ENCODE results near the gene LAPTM4A.
"Not testable (repeated sequence)": the region's sequence is repeated elsewhere in the genome, so short reads cannot be mapped to it uniquely, and the experiment has no call there.

LAPTM4A gene

DNA sequence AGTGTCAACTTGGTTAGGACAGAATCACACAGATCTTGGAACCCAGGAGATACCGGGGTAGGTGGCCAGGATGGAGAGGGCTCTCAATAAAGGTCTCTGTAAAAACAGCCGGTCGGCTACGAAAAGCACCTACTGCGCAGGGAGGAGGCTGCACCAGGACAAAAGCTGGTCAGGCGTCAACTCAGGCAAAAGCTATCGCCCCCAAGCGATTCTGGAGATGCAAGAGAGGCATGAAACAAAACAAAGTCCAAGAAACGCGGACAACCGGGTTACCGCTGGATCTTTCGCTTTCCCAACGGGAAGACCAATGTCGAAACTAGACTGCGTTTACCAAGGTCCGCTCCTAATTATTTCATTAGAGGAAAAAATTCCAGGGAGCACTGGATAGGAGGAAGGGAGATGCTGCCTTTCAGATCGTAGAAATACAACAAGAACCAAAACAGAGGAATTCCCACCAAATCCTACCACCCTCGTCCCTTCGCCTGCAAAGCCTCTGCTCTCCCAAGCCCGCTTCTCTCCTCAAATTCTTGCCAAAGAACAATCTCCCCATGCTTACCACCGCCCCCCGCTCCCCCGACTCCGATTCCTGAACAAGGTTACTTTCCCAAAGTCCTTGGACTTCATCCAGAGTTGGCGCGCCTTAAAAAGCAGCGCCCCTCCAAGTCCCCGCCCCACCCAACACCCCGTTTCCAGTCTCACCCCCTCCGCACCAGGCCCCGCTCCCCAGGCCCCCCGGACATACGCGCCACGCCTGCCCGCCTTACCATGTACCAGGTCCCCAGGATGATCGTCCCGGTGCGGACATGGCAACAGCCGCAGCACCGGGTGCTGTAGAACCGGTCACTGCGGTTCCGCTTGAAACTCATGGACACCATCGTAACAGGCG lies 539 bp downstream of the LAPTM4A start:
- no peak for DNase-seq (ENCODE audit: low read depth)

DNA sequence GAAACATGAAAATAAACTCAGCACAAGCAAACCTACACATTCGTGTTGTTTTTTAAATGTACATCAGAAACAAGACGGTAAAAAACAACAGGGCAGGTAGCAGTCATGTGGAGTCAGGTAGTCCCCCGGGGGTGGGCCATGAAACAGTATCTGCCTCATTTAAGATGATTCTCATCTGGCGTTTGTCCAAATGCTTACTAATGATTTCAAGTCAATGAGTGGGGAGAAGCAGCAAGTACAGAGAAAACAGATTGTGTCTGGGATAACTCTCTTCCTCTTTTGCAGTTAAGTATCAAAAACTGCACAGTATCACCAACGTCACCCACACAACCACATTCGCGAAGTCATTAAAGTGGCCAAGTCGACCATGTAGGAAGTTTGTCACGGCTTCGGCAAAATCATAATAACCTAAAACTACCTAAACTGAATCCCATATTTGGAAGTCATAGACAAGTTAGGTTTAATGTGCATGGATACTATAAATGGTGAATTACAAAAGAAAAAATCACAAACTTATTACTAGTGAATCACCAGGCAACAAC lies 1.3 kb downstream of the LAPTM4A start:
- DNase-seq (ENCODE audit: low read depth), result no peak

DNA sequence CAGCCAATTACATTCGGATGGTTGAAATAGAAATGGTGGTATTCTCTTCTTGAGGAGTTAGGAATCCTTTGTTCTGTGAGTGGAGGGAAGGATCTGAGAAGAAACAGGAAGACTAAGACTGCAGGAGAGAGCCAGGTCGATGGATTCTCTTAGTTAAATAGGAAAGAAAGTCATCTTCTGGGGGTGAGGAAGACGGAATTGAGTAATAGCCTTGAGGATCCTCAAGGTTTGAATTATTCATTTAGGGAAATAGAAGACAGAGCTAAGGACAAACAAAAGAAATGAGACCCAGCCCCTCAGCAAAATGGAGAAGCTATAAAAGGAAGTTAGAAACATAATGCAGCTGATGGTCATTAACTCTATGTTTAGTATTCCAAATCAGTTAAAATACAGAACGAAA lies 1.8 kb downstream of the LAPTM4A start:
- DNase-seq (ENCODE audit: low read depth), result no peak

DNA sequence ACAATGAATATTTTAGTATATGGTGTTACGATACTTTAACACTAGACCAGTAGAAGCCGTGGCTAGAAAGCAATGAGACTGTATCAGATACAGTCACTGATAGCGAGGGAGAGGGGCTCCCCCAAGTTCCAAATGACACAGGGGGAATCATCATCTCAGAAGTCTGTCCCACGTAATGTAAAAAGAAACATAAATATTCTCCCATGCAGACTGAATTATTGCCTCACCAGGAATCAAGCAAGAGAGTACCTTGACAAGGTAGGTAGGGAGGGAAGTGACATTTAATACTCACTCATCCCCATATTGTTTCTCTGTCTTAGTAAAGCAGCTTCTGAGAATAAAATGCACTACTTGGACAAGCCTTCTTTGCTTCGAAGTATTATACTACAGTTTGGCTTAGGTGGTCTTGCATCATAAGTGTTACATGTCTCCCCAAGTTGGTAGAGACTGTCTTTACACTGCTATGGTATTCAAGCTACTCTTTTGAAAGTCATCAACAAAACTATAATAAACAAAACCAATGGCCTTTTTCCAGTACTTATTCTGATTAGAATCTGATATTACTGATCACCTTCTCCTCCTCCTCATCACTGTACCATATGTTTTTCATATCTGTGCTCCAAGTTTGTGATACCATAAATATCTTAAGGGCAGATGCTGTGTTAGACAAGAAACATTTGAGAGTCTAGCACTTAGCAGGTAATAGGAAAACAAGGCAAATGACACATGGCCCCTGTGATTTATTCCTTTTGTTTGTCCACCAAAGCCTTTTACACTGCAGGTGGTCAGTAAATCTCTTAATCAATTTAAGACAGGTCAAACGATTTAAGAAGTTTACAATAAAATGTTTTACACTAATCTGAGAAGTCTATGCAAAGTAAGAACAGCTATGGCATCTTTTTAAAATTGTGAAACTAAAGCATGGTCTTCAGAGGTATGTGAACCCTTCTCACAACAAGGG lies 2.7 kb downstream of the LAPTM4A start:
- no peak for DNase-seq (ENCODE audit: low read depth)

DNA sequence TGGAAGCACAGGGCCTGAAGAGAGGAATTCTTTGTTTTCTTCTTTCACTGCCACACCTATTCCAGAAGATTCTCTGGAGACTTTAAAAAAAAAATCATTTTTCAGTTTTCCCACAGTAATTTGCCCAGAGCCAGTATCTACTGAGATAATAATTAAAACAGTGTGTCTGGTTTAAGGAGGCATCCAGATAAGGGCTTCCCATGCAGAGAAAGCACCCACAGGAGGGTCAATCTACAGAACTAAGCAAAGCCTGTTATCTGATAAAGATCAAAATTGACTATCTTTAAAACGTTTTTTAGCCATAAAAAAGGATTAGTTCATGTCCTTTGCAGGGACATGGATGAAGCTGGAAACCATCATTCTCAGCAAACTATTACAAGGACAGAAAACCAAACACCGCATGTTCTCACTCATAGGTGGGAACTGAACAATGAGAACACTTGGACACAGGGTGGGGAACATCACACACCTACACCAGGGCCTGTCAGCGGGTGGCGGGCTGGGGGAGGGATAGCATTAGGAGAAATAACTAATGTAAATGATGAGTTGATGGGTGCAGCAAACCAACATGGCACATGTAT lies 5.6 kb downstream of the LAPTM4A start:
- DNase-seq (ENCODE audit: low read depth), result not testable (repeated sequence)

DNA sequence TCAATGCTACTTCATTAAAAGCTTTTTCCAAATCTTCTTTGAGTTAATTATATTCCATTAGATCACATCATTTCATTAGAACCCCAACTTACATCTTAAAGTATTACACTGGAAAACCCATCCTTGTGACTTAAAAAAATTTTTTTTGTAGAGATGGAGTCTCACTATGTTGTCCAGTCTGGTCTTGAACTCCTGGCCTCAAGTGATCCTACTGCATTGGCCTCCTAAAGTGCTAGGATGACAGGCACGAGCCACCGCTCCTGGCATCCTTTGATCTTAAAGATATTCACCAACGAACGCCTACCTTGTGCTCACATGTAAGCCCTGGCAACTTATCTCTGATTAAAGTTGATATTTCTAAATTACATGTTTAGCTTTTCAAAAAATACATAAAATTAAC lies 6.7 kb downstream of the LAPTM4A start:
- DNase-seq (ENCODE audit: low read depth), result no peak

DNA sequence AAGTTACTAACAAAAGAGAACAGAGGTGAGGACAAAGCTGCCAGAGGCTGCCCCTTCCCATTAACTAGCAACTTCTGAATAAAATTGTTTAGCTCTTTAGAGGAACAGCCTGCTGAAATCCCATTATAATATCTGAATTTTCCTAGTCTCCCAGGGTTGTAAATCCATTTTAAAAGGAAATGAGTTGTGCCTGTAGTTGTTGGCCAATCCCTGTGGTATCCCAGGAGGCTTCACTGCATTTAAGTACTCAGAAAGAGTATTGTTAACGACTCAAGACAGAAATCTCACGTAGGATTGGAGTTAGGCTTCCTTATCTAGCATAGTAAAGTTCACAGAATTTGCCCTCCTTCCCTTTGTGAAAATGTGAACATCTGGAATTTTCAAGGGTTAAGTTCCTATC lies 8.9 kb downstream of the LAPTM4A start:
- no peak for DNase-seq (ENCODE audit: low read depth)

DNA sequence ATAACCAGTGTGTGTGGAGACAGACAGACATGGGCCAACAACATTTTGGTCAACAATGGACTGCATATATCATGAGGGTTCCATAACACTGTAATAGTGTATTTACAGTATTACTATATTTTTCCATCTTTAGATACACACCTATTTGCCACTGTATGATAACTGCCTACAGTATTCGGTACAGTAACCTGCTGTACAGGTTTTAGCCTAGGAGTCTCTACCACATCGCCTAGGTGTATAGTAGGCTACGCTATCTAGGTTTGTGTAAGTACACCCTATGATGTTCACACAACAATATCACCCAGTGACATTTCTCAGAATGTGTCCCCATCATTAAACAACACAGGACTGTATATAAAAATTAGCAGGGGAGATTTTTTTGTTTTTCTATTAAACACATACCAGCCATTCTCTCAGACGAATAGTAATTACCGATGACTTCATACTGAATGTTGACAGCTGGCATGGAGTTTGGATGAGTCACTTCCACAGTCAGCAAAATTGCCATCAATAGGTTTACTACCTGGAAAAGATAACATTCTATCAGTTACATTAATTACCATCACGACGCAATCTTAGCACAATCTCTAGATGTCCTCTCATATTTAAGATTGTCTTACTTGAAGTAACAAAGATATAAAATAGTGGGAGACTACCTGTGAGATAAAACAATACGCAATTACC lies 10.8 kb downstream of the LAPTM4A start:
- no peak for DNase-seq (ENCODE audit: low read depth)

DNA sequence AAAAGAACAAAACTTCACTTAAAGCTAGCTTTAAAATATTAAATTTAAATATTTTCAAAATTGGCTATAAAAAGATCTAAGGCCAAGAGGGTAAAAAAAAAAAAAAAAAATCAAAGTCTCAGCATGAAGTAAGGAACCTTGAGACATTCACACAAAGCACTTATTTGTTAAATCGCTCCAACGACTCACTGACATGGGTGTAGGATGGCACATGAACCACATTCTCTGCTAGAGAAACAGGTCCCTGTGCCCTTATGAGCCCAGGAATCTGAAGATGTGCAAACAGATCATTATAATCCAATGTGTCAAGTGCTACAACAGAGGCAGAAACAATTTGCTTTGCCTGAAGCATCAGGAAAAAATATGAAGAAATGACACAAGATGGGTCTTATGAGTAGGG lies 13.8 kb downstream of the LAPTM4A start:
- no peak for DNase-seq (ENCODE audit: low read depth)

DNA sequence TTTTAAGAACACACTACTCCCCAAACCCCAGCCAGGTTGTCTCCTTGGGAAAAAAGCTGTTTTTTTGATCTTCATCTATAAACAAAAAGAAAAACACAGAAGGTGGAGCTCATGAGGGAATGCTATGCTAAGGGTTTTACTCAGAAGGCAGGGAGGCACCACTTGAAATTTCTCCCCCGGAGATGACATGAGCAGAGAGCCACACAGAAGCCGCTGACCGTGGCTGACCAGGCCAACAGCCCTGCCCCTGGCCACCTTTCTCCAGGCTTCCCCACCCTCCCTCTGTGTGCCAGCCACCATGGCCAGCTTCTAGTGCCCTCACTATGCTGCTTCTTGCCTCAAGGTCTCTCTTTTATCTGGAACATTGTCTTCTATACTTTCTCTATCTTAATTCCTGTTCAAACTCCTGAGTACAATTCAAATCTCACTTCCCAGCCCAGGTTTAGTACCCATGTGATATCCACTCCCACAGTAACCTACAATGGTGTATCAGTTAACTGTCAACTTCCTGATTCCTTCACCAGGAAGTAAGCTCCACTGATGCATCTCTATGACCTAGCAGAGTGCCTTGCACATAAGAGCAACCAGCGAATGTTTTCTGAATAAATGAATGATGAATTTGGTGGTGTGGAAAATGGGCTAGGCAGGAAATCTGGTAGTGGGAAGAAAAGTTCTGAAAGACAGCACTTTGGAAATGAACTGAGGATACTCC lies 15.3 kb downstream of the LAPTM4A start:
- no peak for DNase-seq (ENCODE audit: low read depth)

DNA sequence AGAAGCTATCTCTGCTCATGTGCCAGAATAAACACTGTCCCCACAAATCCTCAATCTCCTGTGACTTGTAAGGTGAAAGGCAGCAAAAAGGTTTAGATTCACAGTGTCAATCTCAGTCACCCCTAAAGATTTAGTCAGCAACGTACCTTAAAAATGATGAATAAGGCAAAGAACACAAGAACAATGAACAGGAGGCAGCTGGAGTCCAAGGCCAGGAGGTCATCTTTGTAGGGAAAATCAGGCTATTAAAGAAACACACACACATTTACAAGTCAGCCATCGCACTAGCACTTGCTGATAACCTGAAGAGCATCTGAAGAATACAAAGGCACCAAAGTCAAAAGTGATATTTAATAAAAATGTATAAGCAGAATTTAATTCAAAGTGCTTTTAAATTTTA lies 16.6 kb downstream of the LAPTM4A start:
- no peak for DNase-seq (ENCODE audit: low read depth)

DNA sequence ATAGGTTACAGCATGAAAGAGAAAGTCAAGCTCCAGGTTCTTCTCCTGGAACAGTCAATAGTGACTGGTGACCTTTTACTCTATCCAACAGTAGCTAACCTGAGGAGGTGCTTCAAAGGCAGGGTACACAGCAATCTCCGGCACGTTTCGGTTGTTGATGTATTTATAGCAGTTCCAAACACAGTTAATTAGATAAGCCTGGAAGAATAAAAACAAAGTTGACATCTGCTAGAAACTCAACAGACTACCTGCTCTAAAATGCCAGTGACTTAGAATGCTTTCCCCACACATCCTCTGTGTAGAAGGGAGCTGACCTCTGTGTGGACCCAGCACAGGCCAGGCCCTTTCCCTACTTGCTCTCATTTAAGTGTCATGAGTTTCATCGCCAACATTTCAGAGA lies 17.2 kb downstream of the LAPTM4A start:
- DNase-seq (ENCODE audit: low read depth), result no peak

DNA sequence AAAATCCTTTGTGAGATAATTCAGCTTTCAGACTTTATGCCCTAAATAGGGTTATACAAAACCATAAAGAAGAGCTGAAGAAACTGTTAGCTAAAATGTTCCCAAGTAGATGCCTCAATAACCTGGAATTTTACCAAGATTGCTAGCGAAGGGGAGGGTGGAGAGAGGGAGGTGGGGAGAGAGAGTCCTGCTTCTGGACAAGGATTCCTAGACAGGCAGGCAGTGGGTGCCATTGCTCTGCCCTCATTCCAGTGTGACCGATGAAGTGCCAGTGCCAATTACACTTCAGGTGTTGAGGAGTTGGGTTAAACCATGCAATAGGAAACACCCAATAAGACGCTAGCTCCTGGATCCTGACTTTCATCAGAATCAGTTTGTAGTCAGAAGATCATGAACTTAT lies 18.1 kb downstream of the LAPTM4A start:
- DNase-seq (ENCODE audit: low read depth), result no peak

DNA sequence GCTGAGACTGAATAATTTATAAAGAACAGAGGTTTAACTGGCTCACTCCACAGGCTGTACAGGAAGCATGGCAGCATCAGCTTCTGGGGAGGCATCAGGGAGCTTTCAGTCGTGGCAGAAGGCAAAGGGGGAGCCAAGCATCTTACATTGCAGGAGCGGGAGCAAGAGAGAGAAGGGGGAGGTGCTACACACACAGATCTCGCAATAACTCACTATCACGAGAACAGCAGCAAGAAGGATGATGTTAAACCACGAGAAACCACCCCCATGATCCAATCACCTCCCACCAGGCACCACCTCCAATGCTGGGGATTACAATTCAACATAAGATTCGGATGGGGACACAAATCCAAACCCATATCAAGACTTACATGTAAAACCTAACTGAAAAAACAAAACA lies 21.2 kb downstream of the LAPTM4A start:
- no peak for DNase-seq (ENCODE audit: low read depth)

DNA sequence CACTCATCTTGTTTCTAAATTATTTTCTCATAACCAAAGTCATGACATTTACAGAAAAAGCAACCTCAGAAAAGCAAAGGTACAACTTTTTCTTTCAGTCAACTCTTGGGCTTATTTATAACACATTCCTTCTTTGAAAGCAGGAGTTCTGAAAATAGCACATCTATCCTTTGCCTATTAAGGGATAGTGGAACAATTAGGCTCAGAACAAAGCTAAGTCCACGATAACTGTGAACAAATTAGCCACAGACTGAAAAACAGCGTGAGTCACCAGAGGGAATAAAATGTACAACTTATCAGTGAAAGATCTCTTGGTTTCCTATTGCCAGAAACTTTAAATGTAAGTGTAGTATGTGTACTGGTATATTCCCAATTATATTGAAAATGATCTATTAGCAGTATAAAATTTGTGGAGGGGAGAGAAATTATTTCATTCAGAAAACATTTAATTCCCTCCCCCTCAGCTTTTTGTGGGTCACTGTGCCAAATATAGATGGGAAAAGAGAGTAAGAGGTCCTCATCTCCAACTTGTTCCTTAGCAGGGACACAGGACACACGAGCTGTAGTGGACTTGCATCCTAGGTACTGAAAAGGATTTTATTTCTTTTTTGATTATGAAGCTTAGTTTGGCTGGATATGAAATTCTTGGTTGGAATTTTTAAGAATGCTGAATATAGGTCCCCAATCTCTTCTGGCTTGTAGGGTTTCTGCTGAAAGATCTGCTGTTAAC lies 23.6 kb downstream of the LAPTM4A start:
- DNase-seq (ENCODE audit: low read depth), result no peak

DNA sequence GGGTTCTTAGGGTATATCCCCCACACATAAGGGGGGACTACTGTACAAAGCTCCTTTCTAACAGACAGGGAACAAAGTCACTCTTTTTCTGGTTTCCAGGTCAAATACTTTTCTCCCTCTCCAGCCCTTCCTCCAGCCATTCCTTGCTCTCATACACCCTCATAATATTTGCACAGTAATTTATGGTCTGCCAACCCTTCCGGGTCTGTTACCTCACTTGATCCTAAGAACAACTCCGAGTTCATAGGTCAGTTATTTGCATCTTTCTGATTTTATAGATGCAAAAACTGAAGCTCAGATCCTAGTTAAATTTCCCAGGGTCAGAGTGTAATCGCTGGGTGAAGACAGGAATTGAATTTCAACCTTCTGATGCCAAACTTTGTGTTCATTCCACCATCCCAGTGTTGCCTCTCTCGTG lies 24.2 kb downstream of the LAPTM4A start:
- no peak for DNase-seq (ENCODE audit: low read depth)

DNA sequence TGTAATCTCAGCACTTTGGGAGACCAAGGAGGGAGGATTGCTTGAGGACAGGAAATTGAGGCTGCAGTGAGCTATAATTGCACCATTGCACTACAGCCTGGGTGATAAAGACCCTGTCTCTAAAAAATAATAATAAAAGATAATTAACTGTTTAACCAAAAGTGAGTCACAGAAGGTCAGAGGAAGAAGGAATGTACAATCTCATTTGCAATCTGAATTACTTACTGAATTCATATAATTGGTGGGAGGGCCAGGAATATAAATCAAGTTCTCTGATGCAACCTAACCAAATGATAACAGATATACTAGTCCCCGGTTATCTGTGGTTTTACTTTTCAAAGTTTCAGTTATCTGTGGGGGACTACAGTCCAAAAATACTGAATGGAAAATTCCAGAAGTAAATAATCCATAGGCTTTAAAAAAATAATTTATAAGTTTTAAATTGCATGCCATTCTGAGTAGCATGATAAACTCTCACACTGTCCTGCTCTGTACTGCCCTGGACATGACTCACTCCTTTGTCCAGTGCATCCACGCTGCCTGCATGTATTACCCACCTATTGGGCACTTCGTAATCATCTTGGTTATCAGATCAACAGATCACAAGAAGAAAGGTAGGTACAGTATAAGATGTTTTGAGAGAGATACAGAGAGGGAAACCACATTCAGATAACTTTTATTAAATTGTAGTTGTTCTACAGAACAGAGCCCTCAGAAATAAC lies 26.2 kb downstream of the LAPTM4A start:
- DNase-seq (ENCODE audit: low read depth), result peak; percentile 47

DNA sequence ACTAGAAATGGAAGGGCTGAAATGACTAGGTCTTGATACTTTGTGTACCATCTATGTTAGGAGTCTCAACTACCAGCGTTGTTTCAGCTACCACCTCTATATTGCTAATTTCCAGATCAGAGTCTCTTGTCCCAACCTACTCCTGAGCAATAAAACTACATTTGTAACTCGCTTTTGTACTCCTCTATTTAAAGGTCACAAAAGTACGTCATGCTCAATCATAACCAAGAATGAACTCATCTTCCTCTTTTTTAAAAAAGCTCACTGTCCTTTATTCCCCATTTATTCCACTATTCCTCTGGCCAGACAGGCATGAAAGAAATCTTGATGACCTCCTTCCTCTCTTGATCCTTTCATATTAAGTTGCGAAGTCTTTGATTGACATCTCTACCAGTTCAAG lies 27.7 kb downstream of the LAPTM4A start:
- no peak for DNase-seq (ENCODE audit: low read depth)

DNA sequence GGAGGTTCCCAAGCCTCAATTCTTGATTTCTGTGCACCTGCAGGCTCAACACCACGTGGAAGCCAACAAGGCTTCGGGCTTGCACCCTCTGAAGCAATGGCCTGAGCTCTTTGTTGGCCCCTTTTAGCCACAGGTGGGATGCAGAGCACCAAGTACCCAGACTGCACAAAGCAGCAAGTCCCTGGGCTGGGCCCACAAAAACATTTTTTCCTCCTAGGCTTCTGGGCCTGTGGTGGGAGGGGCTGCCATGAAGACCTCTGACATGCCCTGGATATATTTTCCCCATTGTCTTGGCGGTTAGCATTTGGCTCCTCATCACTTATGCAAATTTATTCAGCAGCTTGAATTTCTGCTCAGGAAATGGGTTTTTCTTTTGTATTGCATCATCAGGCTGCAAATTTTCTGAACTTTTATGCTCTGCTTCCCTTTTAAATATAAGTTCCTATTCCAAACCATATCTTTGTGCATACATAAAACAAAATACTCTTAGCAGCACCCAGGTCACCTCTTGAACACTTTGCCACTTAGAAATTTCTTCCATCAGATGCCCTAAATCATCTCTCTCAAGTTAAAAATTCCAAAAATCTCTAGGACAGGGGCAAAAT lies 29.9 kb downstream of the LAPTM4A start:
- no peak for DNase-seq (ENCODE audit: low read depth)
